GM12878 (cell line): Measurements from ENCODE around the gene PTBP3. TPM values are rescaled to one million over a fixed set of nuclear protein-coding genes. Genes with fewer than 3 reads are reported as not detected.

Experiments
- ATAC-seq: fragments of 200-7000 bp; cut with Tn5 transposase; 3 replicates; pipeline ENCODE4 v1.9.1; 2020; ENCODE audit warnings: mild to moderate bottlenecking, moderate library complexity
- BruUV-seq: library from RNA; stranded (reverse); fragments of 400-500 nt; replicated peaks from 2 replicates; lab custom pipeline; 2021; lab: Mats Ljungman, UMichigan
- CTCF ChIA-PET: fragments of 300-600 bp; sonication (Branson Sonifier 250); formaldehyde crosslinking; extraction: SDS; loops from one replicate; lab custom pipeline; 2021; ENCODE audit warnings: inconsistent platforms; lab: Yijun Ruan, JAX
- POLR2A ChIA-PET: fragments of 350-600 bp; formaldehyde crosslinking; extraction: SDS; loops from one replicate; lab custom pipeline; 2021; ENCODE audit warnings: inconsistent platforms; lab: Charles Lee
- RAD21 ChIA-PET: fragments of 300-600 bp; sonication (Branson Sonifier 250); formaldehyde crosslinking; loops from one replicate; lab custom pipeline; 2023; ENCODE audit warnings: antibody characterized with exemption; ENCODE audit not compliant: unreplicated experiment; lab: Charles Lee
- SMC1A ChIA-PET: fragments of 300-600 bp; sonication (Branson Sonifier 250); formaldehyde crosslinking; loops from one replicate; lab custom pipeline; 2023; ENCODE audit not compliant: unreplicated experiment, uncharacterized antibody; lab: Charles Lee
- DNase-seq: peaks from one replicate; pipeline ENCODE4 v3.0.0-alpha.2; 2011; ENCODE audit warnings: low read depth, low spot score
- FAIRE-seq: peaks from 3 replicates; lab custom pipeline; 2011; peaks lifted over from hg19 to GRCh38; lab: Jason Lieb, UNC
- H2AFZ ChIP-seq: 2 replicates; pipeline ENCODE4 v1.6.0; 2011; ENCODE audit warnings: low read depth, low read length, control low read depth; ENCODE audit not compliant: control insufficient read depth
- H3K27ac ChIP-seq: 2 replicates; pipeline ENCODE4 v1.5.1; 2011; ENCODE audit warnings: control low read depth; ENCODE audit not compliant: control insufficient read depth, insufficient read depth
- H3K27me3 ChIP-seq, 2 experiments: replicated peaks in 1 of 2; 2 replicates each; pipeline versions ENCODE4 v1.6.0 to v1.6.1; 2011; ENCODE audit warnings: low read length in 1 of 2; ENCODE audit not compliant: control insufficient read depth in 2 of 2, insufficient read depth in 2 of 2
- H3K36me3 ChIP-seq, 2 experiments: 2 replicates each; pipeline ENCODE4 v1.5.1; 2011; ENCODE audit warnings: low read length in 1 of 2; ENCODE audit not compliant: control insufficient read depth in 2 of 2, insufficient read depth in 2 of 2
- H3K4me1 ChIP-seq: 2 replicates; pipeline ENCODE4 v1.6.1; 2011; ENCODE audit warnings: mild to moderate bottlenecking, low read length, moderate library complexity, mixed read lengths; ENCODE audit not compliant: control insufficient read depth, insufficient read depth
- H3K4me2 ChIP-seq: 2 replicates; pipeline ENCODE4 v1.6.0; 2011; ENCODE audit warnings: control low read depth; ENCODE audit not compliant: control insufficient read depth, insufficient read depth
- H3K4me3 ChIP-seq: fragments of 200-600 bp; sonication (generic); 2 replicates; pipeline ENCODE4 v1.5.1; 2016
- H3K79me2 ChIP-seq: 2 replicates; pipeline ENCODE4 v1.6.0; 2011; ENCODE audit warnings: low read length; ENCODE audit not compliant: control insufficient read depth, insufficient read depth
- H3K9ac ChIP-seq: 2 replicates; pipeline ENCODE4 v1.8.0; 2011; ENCODE audit warnings: low read length, control low read depth, mixed read lengths; ENCODE audit not compliant: control insufficient read depth, insufficient read depth
- H3K9me3 ChIP-seq: replicated peaks from 3 replicates; pipeline ENCODE4 v1.5.1; 2011; ENCODE audit warnings: mild to moderate bottlenecking, low read length; ENCODE audit not compliant: control insufficient read depth, insufficient read depth
- H4K20me1 ChIP-seq: 2 replicates; pipeline ENCODE4 v1.6.0; 2011; ENCODE audit not compliant: control insufficient read depth, insufficient read depth
- ASH2L ChIP-seq: fragments of 300-600, 200-600 bp; sonication (generic); IDR thresholded peaks from 2 replicates; pipeline ENCODE4 v1.6.1; 2017; ENCODE audit warnings: low read depth, mild to moderate bottlenecking, borderline replicate concordance
- CBX5 ChIP-seq: sonication (generic); IDR thresholded peaks from 2 replicates; pipeline ENCODE4 v1.6.1; 2016; ENCODE audit warnings: low read depth, moderate library complexity, mild to moderate bottlenecking, inconsistent platforms
- EGR1 ChIP-seq, 2 experiments: IDR thresholded peaks; 1 replicate in 1 of 2; 2 replicates in 1 of 2; pipeline ENCODE4 v1.6.1; 2011 to 2012; ENCODE audit warnings: low read depth in 2 of 2, low read length in 2 of 2, borderline replicate concordance in 1 of 2, mild to moderate bottlenecking in 1 of 2, moderate library complexity in 1 of 2
- EZH2 ChIP-seq: IDR thresholded peaks from 2 replicates; pipeline ENCODE4 v1.6.1; 2012; ENCODE audit warnings: low read depth, mild to moderate bottlenecking, control low read depth, inconsistent platforms, low read length, borderline replicate concordance; ENCODE audit not compliant: control insufficient read depth
- HDGF ChIP-seq: fragments of 450-650 bp; IDR thresholded peaks from 2 replicates; pipeline ENCODE4 v1.6.1; 2016; ENCODE audit warnings: antibody characterized with exemption
- MYC ChIP-seq: IDR thresholded peaks from 2 replicates; pipeline ENCODE4 v1.6.1; 2011; ENCODE audit warnings: mild to moderate bottlenecking, low read length, moderate library complexity, inconsistent platforms; ENCODE audit not compliant: insufficient read depth, insufficient replicate concordance, insufficient read length, severe bottlenecking
- NFIC ChIP-seq: IDR thresholded peaks from 2 replicates; pipeline ENCODE4 v1.6.1; 2012; ENCODE audit warnings: low read depth, mild to moderate bottlenecking, inconsistent platforms, low read length, moderate library complexity
- NFYB ChIP-seq: IDR thresholded peaks from 2 replicates; pipeline ENCODE4 v1.6.1; 2011; ENCODE audit warnings: low read depth, mild to moderate bottlenecking, low read length, improper control_type of control experiment, moderate library complexity; ENCODE audit not compliant: insufficient read depth
- NR2C1 ChIP-seq: fragments of 450-650 bp; IDR thresholded peaks from 2 replicates; pipeline ENCODE4 v1.6.1; 2017; ENCODE audit warnings: antibody characterized with exemption, mild to moderate bottlenecking, moderate library complexity
- POLR2AphosphoS5 ChIP-seq: IDR thresholded peaks from 2 replicates; pipeline ENCODE4 v1.6.1; 2011; ENCODE audit warnings: mild to moderate bottlenecking, low read length, inconsistent platforms
- POU2F2 ChIP-seq: IDR thresholded peaks from 3 replicates; pipeline ENCODE4 v1.6.1; 2011; ENCODE audit warnings: low read depth, mild to moderate bottlenecking, low read length, borderline replicate concordance
- SIN3A ChIP-seq: IDR thresholded peaks from 2 replicates; pipeline ENCODE4 v1.6.1; 2012; ENCODE audit warnings: low read depth, low read length, improper control_type of control experiment
- SMC3 ChIP-seq: IDR thresholded peaks from 2 replicates; pipeline ENCODE4 v1.6.1; 2011; ENCODE audit warnings: low read length, improper control_type of control experiment, borderline replicate concordance
- WRNIP1 ChIP-seq: IDR thresholded peaks from 2 replicates; pipeline ENCODE4 v1.6.1; 2011; ENCODE audit warnings: low read depth, low read length, improper control_type of control experiment, borderline replicate concordance
- ZBED1 ChIP-seq: IDR thresholded peaks from 2 replicates; pipeline ENCODE4 v1.6.1; 2016; ENCODE audit warnings: borderline replicate concordance
- WGBS: methylation state at CpG from one replicate; pipeline ENCODE4 v1.1.6; 2016; ENCODE audit warnings: low lambda C conversion rate; ENCODE audit not compliant: insufficient replicate concordance, insufficient coverage; ENCODE audit errors: missing lambda C conversion rate; 5-methylcytosine and 5-hydroxymethylcytosine counted together
- in situ Hi-C: fragments of 300-500 bp; cut with MboI; formaldehyde crosslinking; loops from 9 replicates; pipeline ENCODE4 v1.14.3; 2018; ENCODE audit warnings: mixed read lengths
- intact Hi-C: fragments of 100-400 bp; cut with micrococcal nuclease; formaldehyde crosslinking; loops from one replicate; pipeline ENCODE4 v1.14.2; 2022; ENCODE audit not compliant: unreplicated experiment
- polyA plus RNA-seq, 11 experiments: library from polyadenylated mRNA; depleted of rRNA in 4 of 11; unstranded in 6 of 11; stranded (reverse) in 5 of 11; fragments of >200 nt; fragmentation: Nextera tagmentation in 4 of 11; fragmentation: Illumina TruSeq in 1 of 11; extraction: Ambion mirVana in 4 of 11; extraction: Trizol in 1 of 11; gene quantifications; 1 replicate in 1 of 11; 2 replicates in 10 of 11; pipeline versions ENCODE4 v1.2.1 to v1.2.3, GENCODE V29; 2011 to 2016; ENCODE audit warnings: inconsistent platforms in 2 of 11, missing spikeins in 2 of 11, low read depth in 1 of 11
- total RNA-seq, 4 experiments: library from RNA; depleted of rRNA in 3 of 4; stranded (reverse); fragments of >200 nt in 3 of 4; fragmentation: Illumina TruSeq in 1 of 4; extraction: Trizol in 1 of 4; gene quantifications; 2 replicates each; pipeline versions ENCODE4 v1.2.1 to v1.2.3, GENCODE V29; 2013 to 2021
- TF ChIP-seq, protein P1 (sequence below): IDR thresholded peaks from 2 replicates; pipeline ENCODE4 v1.6.1; 2012; ENCODE audit warnings: low read depth, low read length, improper control_type of control experiment
- TF ChIP-seq, protein P2 (sequence below): fragments of 450-650 bp; IDR thresholded peaks from 2 replicates; pipeline ENCODE4 v1.6.1; 2017; ENCODE audit warnings: borderline replicate concordance
- TF ChIP-seq, protein P3 (sequence below): IDR thresholded peaks from 2 replicates; pipeline ENCODE4 v1.6.1; 2012; ENCODE audit warnings: low read depth, low read length, improper control_type of control experiment

Gene PTBP3
- total and polyA plus RNA-seq, 10 of the 15 experiments (the other 5 are each of a cell fraction or from before 2014, with no cell fraction given): 12.5 to 104 (median 52.7) TPM

DNA sequence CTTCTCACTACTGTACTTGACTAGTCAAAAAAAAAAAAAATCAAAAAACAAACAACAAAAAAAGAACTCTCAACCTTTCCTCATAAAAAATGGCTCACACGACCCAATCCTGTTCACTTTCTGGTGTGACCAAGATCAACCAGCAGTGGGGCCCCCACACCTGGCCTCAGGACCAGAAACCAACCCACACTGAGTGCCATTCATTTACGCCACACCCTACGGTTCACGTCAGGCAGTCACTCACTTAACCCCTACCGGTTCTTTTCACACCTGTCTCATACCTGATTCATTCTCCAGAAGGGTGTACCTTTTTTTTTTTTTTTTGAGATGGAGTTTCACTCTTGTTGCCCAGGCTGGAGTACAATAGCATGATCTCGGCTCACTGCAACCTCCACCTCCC is 164.1 kb downstream of the PTBP3 start:
- no peaks in the 10 kb centered on the region for H3K9me3 ChIP-seq
- no peaks in the 10 kb centered on the region for H3K27me3 ChIP-seq
- H4K20me1 ChIP-seq: no peaks in the 10 kb centered on the region
- H3K36me3 ChIP-seq: no peaks in the 10 kb centered on the region
- ChIA-PET RAD21 (no interaction called here), SMC1A (interaction anchor here (0.7 kb wide), 1 partner anchor 1423 kb away, joined by 5 read pairs; no protein-coding TSS in a partner anchor), CTCF (no interaction called here), POLR2A (no interaction called here)
- H3K9ac ChIP-seq: no peak overlapping the region
- no peak overlapping the region for H3K4me3 ChIP-seq
- H3K4me2 ChIP-seq: no peak overlapping the region
- intact Hi-C loops: no loop called here
- BruUV-seq: no TSS peak
- H3K27ac ChIP-seq: no peak overlapping the region
- DNase-seq: no peak
- ATAC-seq: no peak
- TF ChIP-seq NR2C1: no peak
- TF ChIP-seq MYC: no peak
- TF ChIP-seq NFYB: no peak
- TF ChIP-seq, protein P1, sequence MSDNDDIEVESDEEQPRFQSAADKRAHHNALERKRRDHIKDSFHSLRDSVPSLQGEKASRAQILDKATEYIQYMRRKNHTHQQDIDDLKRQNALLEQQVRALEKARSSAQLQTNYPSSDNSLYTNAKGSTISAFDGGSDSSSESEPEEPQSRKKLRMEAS: no peak
- TF ChIP-seq SMC3: no peak
- no peak for TF ChIP-seq EZH2
- no peak for TF ChIP-seq HDGF
- TF ChIP-seq POLR2AphosphoS5: no peak
- no peak for TF ChIP-seq EGR1 (IDR thresholded peaks at IDR 0.05; ENCODE audit: borderline replicate concordance in 1 of 2, low read depth in 2 of 2, low read length in 2 of 2)
- TF ChIP-seq ZBED1: no peak
- TF ChIP-seq ASH2L: no peak
- TF ChIP-seq POU2F2: no peak
- no peak for TF ChIP-seq SIN3A
- TF ChIP-seq NFIC: no peak
- TF ChIP-seq, protein P2, sequence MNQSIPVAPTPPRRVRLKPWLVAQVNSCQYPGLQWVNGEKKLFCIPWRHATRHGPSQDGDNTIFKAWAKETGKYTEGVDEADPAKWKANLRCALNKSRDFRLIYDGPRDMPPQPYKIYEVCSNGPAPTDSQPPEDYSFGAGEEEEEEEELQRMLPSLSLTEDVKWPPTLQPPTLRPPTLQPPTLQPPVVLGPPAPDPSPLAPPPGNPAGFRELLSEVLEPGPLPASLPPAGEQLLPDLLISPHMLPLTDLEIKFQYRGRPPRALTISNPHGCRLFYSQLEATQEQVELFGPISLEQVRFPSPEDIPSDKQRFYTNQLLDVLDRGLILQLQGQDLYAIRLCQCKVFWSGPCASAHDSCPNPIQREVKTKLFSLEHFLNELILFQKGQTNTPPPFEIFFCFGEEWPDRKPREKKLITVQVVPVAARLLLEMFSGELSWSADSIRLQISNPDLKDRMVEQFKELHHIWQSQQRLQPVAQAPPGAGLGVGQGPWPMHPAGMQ: no peak
- TF ChIP-seq WRNIP1: no peak
- TF ChIP-seq, protein P3, sequence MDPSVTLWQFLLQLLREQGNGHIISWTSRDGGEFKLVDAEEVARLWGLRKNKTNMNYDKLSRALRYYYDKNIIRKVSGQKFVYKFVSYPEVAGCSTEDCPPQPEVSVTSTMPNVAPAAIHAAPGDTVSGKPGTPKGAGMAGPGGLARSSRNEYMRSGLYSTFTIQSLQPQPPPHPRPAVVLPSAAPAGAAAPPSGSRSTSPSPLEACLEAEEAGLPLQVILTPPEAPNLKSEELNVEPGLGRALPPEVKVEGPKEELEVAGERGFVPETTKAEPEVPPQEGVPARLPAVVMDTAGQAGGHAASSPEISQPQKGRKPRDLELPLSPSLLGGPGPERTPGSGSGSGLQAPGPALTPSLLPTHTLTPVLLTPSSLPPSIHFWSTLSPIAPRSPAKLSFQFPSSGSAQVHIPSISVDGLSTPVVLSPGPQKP: no peak
- TF ChIP-seq CBX5: no peak
- peaks cover 9% of the 10 kb centered on the region for H3K4me1 ChIP-seq
- FAIRE-seq: no peak
- no peaks in the 10 kb centered on the region for H3K79me2 ChIP-seq
- in situ Hi-C loops: loop anchor here (5.0 kb wide), 1 partner anchor 48 kb away; no protein-coding TSS in a partner anchor
- 82% methylated on average over 6 of the region's 6 CpGs for WGBS
- H2AFZ ChIP-seq: no peak overlapping the region
